ENCODE results near the gene ITPR1. TPM values are rescaled to one million over a fixed set of nuclear protein-coding genes. Genes with fewer than 3 reads are reported as not detected.

ITPR1 gene
- total RNA-seq, 2 donors from 2014 or later = 7.0 to 18.2 TPM

DNA sequence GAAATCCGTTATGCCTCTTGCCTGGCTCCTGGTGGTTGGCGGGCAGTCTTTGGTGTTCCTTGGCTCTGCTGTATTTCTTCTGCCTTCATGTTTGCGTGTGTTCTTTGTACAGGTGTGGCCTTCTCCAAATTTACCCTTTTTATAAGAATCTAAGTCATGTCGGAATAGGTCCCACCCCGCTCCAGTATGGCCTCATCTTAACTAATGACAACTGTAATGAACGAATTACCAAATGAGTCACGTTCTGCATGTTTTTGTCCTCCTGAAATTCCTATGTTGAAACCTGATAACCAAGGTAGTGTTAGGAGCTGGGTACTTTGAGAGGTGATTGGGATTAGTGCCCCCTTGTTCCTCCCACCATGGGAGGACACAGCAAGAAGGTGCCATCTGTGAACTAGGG, 71.1 kb downstream of the ITPR1 start:
- Histone ChIP-seq H3K27ac (no peak overlapping the region), H3K9me3 (no peaks in the 10 kb centered on the region), H3K36me3 (no peaks in the 10 kb centered on the region), H3K4me1 (no peaks in the 10 kb centered on the region), H3K9ac (ENCODE audit: low read depth in 2 of 2, low read length in 2 of 2) (no peak overlapping the region), H3K4me3 (no peak overlapping the region), H3K27me3 (no peaks in the 10 kb centered on the region)
- TF ChIP-seq, protein P1, sequence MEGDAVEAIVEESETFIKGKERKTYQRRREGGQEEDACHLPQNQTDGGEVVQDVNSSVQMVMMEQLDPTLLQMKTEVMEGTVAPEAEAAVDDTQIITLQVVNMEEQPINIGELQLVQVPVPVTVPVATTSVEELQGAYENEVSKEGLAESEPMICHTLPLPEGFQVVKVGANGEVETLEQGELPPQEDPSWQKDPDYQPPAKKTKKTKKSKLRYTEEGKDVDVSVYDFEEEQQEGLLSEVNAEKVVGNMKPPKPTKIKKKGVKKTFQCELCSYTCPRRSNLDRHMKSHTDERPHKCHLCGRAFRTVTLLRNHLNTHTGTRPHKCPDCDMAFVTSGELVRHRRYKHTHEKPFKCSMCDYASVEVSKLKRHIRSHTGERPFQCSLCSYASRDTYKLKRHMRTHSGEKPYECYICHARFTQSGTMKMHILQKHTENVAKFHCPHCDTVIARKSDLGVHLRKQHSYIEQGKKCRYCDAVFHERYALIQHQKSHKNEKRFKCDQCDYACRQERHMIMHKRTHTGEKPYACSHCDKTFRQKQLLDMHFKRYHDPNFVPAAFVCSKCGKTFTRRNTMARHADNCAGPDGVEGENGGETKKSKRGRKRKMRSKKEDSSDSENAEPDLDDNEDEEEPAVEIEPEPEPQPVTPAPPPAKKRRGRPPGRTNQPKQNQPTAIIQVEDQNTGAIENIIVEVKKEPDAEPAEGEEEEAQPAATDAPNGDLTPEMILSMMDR (IDR thresholded peaks at IDR 0.05) = no peak
- intact Hi-C loops (cut with DNase I) = no loop called here
- no peak for DNase-seq

DNA sequence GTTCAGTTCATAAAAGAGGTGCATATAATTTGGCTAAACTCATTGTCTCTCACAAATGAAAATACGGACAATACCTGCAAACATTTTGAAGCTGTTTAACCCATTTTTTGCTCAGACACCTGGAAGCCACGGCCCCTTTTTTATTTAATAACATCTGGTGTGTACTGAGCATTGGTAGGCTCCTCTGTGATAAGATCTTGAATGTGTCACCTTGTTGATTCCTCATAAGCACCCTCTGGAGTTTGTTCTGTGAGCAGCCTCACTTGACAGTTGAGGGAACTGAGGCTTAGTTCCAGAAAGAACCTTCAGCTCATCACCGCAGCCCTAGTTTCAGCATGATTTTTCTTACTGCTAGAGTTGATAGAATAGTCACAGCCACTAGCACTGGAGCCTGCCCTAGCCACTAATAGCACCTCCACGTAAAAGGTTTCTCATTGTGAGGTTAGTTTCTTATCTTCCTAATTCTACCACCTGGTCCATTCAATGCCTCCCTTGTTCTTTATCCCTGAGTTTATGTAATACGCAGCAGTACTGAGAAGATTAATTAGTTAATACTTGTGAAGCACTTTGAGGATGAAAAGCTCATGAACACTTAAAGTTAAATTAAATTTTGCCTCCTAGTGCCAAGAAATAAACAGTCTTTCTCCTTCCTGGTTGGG, 71.9 kb downstream of the ITPR1 start:
- no peaks in the 10 kb centered on the region for H3K27me3 ChIP-seq
- H3K9me3 ChIP-seq = no peaks in the 10 kb centered on the region
- H3K36me3 ChIP-seq = no peaks in the 10 kb centered on the region
- H3K4me3 ChIP-seq = no peak overlapping the region
- H3K27ac ChIP-seq = no peak overlapping the region
- TF ChIP-seq, protein P1 (IDR thresholded peaks at IDR 0.05) = no peak
- no peaks in the 10 kb centered on the region for H3K4me1 ChIP-seq
- H3K9ac ChIP-seq (ENCODE audit: low read depth in 2 of 2, low read length in 2 of 2) = no peak overlapping the region
- intact Hi-C loops (cut with DNase I) = no loop called here
- DNase-seq = no peak

DNA sequence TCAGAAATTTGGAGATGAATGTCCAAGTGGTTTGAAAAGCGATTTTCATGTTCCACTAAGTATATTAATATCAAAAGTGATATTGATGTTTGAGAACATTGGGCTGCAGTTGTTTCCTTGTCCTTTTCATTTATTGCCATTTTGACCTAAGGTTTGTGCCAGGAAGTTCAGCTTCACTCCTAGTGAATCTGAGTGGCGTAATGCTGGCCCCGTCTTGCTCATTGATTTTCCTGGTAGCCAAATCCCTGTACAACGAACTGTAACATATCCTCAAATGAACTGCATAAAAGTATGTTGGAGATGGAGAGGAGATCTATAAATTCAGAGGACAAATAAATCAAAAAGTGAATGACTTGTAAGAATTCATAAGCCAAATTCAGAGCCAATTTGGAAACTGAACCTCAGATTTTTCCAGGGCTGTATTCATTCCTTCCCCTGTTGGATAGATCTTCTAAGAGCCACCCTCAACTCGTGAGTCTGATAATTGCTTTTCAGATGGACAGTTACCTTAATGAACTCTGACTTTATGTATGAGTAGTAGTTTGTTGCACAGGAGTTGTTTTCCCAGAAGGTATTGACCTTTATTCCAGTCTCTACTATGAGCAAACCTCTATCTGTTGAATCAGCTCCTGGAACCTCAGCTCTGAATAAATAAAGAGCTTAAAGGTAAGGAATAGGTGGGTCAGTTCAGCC, 72.8 kb downstream of the ITPR1 start:
- no peak overlapping the region for H3K27ac ChIP-seq

DNA sequence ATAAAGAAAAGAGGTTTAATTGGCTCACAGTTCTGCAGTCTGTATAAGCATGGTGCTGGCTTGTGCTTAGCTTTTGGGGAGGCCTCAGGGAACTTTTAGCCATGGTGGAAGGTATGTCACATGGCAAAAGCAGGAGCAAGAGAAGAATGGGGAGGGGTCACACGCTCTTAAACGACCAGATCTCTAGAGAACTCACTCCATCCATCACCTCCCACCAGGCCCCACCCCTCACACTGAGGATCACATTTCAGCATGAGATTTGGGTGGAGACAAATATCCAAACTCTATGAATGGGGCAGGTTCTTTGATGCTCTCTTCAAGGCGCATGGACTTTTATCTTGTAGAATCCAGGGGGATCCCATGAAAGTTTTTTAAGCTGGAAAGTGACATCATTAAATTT, 75.7 kb downstream of the ITPR1 start:
- TF ChIP-seq, protein P1 (IDR thresholded peaks at IDR 0.05) = no peak
- DNase-seq = no peak
- no peak overlapping the region for H3K4me3 ChIP-seq
- H3K36me3 ChIP-seq = no peaks in the 10 kb centered on the region
- no peak overlapping the region for H3K27ac ChIP-seq
- no peak overlapping the region for H3K9ac ChIP-seq (ENCODE audit: low read depth in 2 of 2, low read length in 2 of 2)
- intact Hi-C loops (cut with DNase I) = no loop called here
- H3K27me3 ChIP-seq = no peaks in the 10 kb centered on the region
- H3K4me1 ChIP-seq = no peaks in the 10 kb centered on the region
- no peaks in the 10 kb centered on the region for H3K9me3 ChIP-seq

More for the DNA sequence above, 72.8 kb downstream of the ITPR1 start:
- DNase-seq = no peak
- intact Hi-C loops (cut with DNase I) = no loop called here
- no peaks in the 10 kb centered on the region for H3K36me3 ChIP-seq
- no peaks in the 10 kb centered on the region for H3K9me3 ChIP-seq
- no peak overlapping the region for H3K4me3 ChIP-seq
- TF ChIP-seq, protein P1 (IDR thresholded peaks at IDR 0.05) = no peak
- H3K9ac ChIP-seq (ENCODE audit: low read depth in 2 of 2, low read length in 2 of 2) = no peak overlapping the region
- H3K4me1 ChIP-seq = no peaks in the 10 kb centered on the region
- H3K27me3 ChIP-seq = no peaks in the 10 kb centered on the region

DNA sequence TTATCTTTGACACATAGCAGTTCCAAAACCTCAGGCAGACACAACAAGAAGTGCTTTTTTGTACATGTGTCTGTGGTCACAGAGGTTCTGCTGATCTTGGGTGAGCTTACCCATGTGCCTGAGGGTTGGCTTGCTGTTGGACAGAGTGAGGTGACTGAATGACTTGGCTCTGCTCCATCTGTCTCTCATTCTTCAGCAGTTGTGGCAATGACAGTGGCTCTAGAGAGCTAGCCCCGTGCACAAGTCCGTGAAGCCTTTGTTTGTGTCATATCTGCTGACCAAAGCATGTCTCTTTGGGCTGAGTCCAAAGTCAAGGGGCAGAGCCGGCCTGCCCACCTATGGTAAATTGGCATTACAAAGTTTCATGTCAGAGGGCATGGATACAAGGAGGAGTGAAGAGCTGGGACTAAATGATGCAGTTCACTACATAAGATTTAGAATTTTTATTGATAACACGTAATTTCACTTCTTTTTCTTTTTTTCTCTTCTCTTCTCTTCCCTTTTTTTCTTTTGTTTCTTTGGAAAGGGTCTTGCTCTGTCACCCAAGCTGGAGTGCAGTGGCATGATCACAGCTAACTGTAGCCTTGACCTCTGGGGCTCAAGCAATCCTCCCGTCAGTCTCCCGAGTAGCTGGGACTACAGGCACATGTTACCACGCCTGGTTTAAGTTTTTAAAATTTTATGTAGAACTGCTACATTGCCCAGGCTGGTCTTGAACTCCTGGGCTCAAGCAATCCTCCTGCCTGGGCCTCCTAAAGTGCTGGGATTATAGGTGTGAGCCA, 77.9 kb downstream of the ITPR1 start:
- Histone ChIP-seq H3K4me1 (no peaks in the 10 kb centered on the region), H3K27ac (no peak overlapping the region), H3K9ac (ENCODE audit: low read depth in 2 of 2, low read length in 2 of 2) (no peak overlapping the region), H3K9me3 (no peaks in the 10 kb centered on the region), H3K4me3 (no peak overlapping the region), H3K27me3 (no peaks in the 10 kb centered on the region), H3K36me3 (no peaks in the 10 kb centered on the region)
- intact Hi-C loops (cut with DNase I) = no loop called here
- no peak for DNase-seq
- TF ChIP-seq, protein P1 (IDR thresholded peaks at IDR 0.05) = no peak
